Right ventricle myocardium inferior (tissue), 1 donor: Measurements from ENCODE around the gene STEAP3. TPM values are rescaled to one million over a fixed set of nuclear protein-coding genes. Genes with fewer than 3 reads are reported as not detected.
"Not testable (repeated sequence)": the region's sequence is repeated elsewhere in the genome, so short reads cannot be mapped to it uniquely, and the experiment has no call there.

Source experiments
- ATAC-seq: fragments of 200-7000 bp; cut with Tn5 transposase; one replicate; pipeline ENCODE4 v1.9.1; 2020; ENCODE audit warnings: mild to moderate bottlenecking, moderate library complexity
- DNase-seq: peaks from one replicate; pipeline ENCODE4 v3.0.0; 2021; ENCODE audit errors: missing footprints
- intact Hi-C: fragments of 100-400 bp; cut with DNase I; formaldehyde crosslinking; loops from one replicate; pipeline ENCODE4 v1.11.0; 2022
- total RNA-seq: library from RNA; stranded (reverse); fragmentation: NEBNext Ultra II Directional; extraction: Animal tissue kit (Norgen Biotek cat#: 25700); gene quantifications from one replicate; pipeline ENCODE4 v1.2.1, GENCODE V29; 2021
- donor health status: DM: no; HTN: yes; CAD: no; lungs with severe emphysema.

Gene STEAP3
- total RNA-seq, 1 donor from 2014 or later = 12.9 TPM

DNA sequence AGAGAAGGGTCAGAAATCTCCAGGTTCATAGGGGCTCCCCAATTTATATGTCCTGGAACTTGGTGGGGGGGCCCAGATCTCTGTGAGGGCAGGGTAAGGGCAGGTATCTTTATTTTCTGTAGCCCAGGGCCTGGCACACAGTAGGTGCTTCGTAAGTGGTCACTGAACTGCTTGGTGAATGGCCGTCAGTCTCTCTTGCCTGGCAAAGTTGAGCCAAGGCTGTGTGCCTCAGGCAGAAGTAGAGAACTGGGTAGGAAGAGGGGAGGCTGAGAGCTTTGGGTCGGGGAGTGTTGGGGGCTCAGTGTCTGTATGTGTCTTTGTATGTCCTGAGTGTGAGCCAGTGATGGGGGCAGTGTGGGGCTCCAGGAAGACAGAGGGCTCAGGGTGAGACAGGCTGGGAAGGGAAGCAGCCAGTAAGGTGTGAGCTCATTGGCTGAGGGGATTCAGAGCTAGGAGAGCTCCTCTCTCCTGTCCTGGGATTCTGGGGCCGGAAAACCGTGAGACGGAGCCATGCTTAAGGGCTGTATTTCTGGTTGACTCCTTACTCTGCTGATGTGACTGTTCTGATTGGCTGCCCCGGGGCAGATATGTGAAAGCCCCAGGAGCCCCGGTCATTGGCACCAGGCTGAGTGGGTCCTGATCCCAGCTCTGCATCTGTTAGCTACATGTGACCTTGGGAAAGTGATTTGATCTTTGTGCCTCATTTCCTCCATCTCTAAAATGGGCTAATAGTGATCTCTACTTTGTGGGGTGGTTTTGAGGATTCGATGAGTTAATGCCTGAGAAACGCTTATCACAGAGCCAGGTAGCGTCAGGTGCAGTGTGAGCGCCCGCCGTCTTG lies 30.3 kb downstream of the STEAP3 start:
- intact Hi-C loops = no loop called here
- DNase-seq (peak; percentile 16), ATAC-seq (no peak)

DNA sequence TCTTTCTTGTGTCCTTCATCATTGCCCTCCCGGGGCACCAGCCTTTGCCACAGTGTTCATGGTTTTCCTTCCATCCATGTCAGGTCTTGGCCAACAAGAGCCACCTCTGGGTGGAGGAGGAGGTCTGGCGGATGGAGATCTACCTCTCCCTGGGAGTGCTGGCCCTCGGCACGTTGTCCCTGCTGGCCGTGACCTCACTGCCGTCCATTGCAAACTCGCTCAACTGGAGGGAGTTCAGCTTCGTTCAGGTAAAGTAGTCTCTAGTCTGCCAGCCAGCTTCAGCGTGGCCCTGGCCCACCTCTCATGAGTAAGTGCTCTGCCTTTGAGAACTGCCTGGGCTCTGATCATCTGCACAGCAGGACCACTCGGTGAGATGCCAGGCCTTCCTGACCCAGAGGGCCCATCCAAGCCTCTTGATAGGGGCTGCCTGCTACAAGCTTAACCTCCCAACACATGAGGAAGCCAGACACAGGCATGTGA lies 31.0 kb downstream of the STEAP3 start:
- no peak for ATAC-seq
- DNase-seq = peak; percentile 55
- intact Hi-C loops = no loop called here

DNA sequence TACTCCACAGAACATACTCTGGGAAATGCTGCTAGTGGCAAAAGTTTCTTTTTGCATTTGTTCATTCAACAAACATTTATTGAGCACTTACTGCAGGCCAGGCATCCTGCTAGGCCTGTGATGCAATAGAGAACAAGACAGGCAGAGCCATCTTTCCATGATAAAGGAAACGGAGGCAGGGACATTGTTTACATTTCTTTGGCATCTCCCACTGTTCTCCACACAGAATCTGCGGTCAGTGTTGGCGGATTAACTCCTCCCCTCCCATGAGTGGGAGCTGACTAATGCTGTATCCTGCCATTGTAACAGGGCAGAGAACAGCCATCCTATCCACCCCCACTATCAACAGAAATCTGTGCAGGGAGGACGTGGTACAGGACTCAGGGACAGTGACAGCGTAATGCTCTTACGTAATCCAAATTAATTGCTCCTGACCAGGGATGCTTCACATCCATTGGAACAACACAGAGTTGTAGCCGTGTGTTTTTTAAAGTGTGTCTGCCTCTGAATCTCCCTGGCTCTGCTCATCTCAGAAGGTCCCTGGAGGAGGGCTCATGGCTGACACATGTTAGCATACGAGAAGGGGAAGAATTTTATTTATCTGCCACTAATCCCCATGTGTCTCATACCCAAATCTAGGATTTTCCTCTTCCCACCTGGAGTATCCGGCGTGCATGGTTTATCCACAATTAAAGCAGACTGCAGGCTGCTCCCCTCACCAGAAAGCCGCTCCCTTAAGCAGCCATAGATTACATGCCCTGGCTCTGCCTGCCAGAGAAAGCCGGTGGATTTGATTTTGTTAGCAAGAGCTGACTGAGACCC lies 32.3 kb downstream of the STEAP3 start:
- no peak for ATAC-seq
- no peak for DNase-seq
- intact Hi-C loops = no loop called here

DNA sequence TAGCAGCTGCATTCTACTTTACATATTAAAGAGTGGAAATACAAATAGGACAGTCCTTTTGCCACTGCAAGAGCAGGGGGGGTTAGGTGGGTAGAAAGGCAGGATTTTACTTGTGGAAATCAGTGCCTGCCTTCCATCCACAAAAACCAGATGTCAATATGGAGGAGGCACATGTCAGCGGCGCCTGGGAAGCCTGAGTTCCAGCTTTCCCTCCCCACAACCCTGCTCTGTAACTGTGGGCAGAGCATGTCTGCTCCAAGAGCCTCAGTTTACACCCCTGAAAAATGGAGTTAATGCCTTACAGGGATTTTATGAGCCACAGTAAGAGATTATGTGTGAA lies 32.9 kb downstream of the STEAP3 start:
- intact Hi-C loops = no loop called here
- DNase-seq (no peak), ATAC-seq (no peak)

DNA sequence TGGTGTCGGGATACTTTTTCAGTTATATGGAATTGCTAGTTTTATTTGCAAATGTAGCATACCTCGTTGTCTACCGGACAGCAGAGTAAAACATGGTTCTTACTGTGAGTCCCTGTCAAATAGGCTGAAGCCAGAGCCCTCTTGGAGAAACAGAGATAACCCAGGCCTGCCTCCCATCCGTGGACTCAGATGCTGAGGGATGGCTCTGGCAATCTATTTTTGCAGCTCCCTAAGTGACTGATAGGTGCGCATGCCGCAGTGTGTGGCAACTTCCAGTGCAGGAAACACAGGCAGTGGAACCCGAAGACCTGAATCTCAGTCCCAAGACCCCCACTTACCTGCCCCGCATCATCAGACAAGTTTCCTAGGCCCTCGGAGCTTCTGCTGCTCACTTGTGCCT lies 33.6 kb downstream of the STEAP3 start:
- peak; percentile 68 for ATAC-seq
- intact Hi-C loops = no loop called here
- peak; percentile 21 for DNase-seq

DNA sequence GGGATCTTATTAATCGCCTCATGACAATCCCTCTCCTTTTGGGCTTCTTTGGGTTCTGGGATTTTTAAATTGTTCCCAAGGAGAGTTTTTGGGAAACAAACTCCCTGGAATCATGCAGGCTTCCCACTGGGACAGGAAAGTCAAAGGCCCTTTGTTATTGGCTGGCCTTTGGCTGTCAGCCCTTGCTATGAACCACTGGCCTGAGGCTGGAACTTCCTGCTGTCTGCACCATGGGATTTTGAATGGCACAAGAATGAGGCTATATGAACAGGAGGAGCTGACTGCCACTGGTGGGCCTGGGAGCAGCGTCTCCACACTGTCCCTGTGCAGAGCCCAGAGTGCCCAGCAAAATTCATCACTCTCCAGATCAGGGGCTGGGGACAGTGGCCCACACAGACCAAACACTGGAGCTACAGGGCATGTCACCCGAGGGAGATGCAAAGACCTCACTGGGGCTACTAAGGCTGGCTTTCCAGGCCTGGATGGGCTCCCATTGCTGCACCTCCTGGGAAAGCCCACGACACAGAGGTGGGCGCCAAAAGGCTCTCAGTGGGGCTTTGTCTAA lies 35.7 kb downstream of the STEAP3 start:
- no peak for ATAC-seq

DNA sequence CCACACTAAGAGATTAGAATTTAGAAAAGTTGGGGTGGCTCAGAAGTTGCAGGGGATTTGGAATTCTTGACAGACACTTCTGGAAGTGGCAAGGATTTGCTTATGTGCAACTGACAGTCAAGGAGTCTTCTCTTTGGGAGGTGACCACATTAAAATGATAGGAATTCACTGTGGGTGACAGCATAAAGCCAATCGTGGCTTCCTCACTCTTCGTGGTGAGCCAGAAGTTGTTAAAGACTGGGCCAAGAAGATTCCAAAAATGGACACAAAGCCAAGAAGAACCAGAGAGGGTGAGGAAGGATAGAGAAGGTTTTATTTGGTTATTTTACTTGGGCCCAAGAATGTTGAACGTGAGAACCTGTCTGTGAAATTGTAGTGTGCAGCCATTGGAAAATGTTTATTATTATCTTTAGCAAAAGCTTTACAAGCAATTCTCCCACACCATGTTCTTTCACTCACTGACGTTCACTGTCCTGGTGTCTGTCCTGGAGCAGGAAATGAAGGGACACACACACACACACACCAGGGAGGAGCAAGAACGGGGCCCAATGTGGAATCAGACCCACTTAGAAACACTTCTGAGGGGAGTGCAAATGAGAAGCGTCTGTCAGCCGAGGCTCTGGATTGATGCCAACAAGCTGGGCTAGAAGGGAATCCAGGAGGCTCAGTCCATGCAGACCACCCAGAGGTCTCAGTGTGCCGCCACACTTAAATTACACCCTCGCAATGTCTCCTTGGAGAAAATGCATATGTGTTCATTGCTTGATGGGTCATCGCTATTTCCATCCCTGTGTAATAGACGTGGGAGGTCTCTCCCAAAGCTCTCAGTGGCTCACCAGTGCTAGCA lies 37.2 kb downstream of the STEAP3 start:
- intact Hi-C loops = no loop called here
- DNase-seq = no peak
- no peak for ATAC-seq

More for the DNA sequence above, 35.7 kb downstream of the STEAP3 start:
- intact Hi-C loops = no loop called here
- DNase-seq = peak; percentile 45

DNA sequence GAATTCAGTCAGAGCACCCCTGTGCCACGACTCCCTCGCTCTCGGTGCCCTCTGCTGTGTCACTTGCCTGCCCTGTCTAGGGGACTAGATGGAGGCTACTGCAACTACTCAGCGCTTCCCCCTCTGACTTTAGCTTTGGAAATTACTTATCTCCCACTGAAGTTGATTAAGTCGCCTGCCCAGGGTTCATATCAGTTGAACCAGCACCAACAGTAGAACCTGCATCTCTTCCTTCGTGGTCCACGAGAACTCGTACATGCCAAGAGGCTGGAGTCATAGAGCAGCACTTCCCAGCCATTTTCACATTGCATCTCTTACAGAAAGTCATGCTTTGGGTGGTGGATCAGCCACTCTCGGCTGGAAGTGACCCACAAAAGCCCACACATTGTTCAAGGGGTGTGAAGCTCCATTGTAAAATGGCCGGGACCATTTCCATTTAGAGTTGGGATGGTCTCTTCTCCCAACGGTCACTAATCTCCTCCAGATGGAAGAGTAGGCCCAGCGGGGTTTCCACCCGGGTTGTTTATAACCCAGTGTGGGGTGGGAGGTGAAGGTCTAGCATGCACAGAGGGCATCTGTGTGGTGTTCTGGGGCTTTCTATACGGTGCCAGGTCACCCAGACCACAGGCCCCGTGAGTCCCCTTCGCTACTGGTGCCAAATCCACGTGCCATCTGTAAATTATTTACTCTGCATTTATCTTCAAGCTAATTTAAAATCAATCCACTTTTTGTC lies 38.0 kb downstream of the STEAP3 start:
- intact Hi-C loops = no loop called here
- DNase-seq (peak; percentile 56), ATAC-seq (no peak)

DNA sequence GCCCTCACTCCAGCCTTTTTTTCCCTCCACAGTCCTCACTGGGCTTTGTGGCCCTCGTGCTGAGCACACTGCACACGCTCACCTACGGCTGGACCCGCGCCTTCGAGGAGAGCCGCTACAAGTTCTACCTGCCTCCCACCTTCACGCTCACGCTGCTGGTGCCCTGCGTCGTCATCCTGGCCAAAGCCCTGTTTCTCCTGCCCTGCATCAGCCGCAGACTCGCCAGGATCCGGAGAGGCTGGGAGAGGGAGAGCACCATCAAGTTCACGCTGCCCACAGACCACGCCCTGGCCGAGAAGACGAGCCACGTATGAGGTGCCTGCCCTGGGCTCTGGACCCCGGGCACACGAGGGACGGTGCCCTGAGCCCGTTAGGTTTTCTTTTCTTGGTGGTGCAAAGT lies 39.4 kb downstream of the STEAP3 start:
- DNase-seq (peak; percentile 54), ATAC-seq (no peak)
- intact Hi-C loops = no loop called here

DNA sequence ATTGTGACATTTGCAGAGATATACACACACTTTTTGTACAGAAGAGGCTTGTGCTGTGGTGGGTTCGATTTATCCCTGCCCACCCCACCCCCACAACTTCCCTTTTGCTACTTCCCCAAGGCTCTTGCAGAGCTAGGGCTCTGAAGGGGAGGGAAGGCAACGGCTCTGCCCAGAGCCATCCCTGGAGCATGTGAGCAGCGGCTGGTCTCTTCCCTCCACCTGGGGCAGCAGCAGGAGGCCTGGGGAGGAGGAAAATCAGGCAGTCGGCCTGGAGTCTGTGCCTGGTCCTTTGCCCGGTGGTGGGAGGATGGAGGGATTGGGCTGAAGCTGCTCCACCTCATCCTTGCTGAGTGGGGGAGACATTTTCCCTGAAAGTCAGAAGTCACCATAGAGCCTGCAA lies 40.0 kb downstream of the STEAP3 start:
- intact Hi-C loops = no loop called here
- ATAC-seq (no peak), DNase-seq (no peak)

DNA sequence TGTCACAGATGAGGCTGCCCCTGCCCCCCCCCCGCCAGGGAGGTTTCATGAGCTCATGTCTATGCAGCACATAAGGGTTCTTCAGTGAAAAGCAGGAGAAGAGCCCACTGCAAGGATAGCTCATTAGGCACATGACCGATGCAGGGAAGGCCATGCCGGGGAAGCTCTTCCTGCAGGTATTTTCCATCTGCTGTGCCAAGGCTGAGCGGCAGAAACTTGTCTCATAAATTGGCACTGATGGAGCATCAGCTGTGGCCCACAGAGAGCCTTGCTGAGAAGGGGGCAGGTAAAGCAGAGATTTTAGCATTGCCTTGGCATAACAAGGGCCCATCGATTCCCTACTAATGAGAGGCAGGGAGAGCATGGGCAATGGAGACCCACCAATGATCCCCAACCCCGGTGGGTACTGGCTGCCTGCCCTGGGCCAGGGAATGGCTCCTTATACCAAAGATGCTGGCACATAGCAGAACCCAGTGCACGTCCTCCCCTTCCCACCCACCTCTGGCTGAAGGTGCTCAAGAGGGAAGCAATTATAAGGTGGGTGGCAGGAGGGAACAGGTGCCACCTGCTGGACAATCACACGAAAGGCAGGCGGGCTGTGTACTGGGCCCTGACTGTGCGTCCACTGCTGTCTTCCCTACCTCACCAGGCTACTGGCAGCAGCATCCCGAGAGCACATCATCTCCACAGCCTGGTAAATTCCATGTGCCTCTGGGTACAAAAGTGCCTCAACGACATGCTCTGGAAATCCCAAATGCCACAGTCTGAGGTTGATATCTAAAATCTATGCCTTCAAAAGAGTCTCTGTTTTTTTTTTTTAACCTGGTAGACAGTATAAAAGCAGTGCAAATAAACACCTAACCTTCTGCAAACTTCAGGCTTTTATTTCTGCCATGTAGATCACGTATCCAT lies 41.4 kb downstream of the STEAP3 start:
- ATAC-seq (peak; percentile 80), DNase-seq (peak; percentile 68)
- intact Hi-C loops = loop anchor here (1.0 kb wide), 1 partner anchor 47 kb away; no protein-coding TSS in a partner anchor

DNA sequence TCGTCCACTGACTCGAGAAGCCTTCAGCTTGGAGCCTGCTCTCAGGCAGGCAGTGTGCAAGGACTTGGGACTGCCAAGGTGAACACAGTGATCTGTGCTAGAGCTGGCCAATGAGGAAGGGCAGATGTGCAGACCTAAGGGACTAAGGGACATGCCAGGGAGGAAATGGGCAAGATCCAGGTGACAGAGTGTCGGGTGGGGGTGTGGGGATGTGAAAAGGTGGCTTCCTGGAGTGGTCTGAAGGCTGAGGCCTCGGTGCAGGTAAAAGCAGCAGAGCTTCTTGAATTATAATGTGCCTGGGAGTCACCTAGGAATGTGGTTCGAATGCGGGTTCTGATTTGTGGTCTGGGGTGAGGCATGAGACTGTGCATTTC lies 42.0 kb downstream of the STEAP3 start:
- ATAC-seq (no peak), DNase-seq (no peak)
- intact Hi-C loops = loop anchor here (1.0 kb wide), 1 partner anchor 47 kb away; no protein-coding TSS in a partner anchor

DNA sequence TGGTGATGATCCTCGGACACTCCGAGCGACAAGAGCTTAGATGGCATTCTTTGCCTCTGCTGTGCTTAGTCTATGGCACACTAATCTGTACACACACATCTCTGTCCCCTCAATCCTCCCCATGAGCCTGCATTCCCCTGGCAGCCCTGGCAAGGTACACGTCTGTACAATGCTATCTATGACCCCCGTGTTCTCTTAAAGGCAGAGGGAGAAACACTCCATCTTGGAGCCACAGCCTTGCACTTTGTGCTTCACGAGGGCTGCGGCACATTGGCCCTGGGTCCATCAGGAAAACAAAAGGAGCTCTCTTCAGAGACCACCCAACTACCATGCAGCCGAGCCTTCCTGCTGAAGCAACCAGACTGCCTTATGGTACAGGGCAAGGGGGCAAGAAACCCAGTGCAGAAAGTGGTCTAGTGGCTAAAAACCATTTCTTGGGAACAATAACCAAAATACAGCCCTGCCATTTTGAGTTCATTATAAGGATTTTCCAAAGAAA lies 42.5 kb downstream of the STEAP3 start:
- no peak for ATAC-seq
- no peak for DNase-seq
- intact Hi-C loops = no loop called here

DNA sequence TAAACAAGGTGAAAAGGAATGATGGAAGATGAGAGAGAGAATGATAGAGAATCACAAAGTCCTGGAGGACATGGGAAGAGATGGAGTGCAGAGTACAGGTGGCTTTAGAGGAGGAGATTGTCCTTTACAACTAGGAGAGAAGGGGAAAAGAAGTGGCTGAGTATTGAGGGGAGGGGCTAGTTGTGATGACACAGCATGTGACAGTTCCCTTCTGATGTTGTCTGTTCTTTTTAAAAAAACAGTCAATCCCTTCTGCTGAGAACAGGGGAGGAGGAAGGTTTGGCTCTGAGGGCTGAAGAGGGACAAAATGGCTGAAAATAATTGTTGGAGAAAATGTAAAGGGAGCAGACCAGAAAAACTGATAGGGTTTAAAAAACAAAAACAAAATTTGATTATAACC lies 44.0 kb downstream of the STEAP3 start:
- intact Hi-C loops = no loop called here
- ATAC-seq = no peak

DNA sequence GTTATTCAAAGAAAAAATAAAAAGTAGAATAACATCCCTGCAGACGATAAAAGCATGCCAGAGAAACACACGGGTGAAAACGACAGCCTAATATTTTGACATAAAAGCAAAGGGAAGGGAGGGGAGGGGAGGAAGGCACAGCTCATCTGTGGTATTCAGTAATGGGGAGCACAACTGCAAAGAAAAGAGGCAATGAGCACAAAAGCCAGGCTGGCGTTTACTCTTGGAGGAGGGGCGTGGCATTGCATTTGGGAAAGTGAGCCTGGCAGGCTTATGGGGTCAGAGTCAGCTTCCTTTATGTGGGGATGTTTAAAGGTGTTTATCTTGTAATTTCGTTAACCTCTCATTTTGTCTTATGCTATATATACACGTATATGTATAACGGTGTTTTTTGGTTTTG lies 53.2 kb downstream of the STEAP3 start:
- no peak for ATAC-seq
- DNase-seq = no peak
- intact Hi-C loops = no loop called here

More for the DNA sequence above, 44.0 kb downstream of the STEAP3 start:
- DNase-seq = no peak

DNA sequence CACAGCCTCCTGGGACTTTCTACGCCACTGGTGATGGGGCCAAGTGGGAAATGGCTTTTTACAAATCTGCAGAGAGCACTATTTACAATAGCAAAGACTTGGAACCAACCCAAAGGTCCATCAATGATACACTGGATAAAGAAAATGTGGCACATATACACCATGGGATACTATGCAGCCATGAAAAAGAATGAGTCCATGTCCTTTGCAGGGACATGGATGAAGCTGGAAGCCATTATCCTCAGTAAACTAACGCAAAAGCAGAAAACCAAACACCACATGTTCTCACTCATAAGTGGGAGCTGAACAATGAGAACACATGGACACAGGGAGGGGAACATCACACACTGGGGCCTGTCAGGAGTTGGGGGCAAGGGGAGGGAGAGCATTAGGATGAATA lies 54.8 kb downstream of the STEAP3 start:
- DNase-seq, ATAC-seq, intact Hi-C loops: not testable (repeated sequence)

DNA sequence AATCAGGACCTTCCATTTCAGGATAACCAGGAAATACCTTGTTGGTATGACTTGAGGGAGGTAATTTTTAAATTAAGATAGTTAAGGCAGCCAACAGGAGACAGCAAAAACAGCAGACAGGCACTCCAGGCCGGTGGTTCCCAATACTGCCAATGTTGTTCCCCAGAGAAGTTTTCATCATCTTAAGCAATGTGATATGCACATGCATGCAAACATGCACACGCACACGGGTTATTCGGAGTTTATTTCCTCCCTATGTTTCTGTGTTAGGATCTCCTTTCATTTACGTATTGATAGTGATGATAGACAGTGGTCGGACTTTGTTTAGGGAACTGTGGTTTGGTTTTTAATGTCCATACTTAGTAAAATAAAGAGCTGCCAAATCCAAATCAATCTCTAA lies 55.3 kb downstream of the STEAP3 start:
- intact Hi-C loops = no loop called here
- ATAC-seq = no peak
- no peak for DNase-seq
